H9 (cell line): ENCODE results near the gene TKFC. TPM values are rescaled to one million over a fixed set of nuclear protein-coding genes. Genes with fewer than 3 reads are reported as not detected.

Experiments
- DNase-seq: peaks from one replicate; pipeline ENCODE4 v3.0.0-alpha.2; 2017
- H2AFZ ChIP-seq: one replicate; pipeline ENCODE4 v1.6.1; 2013; ENCODE audit warnings: mild to moderate bottlenecking, low read length, control low read depth, moderate library complexity
- H2AK5ac ChIP-seq: 2 replicates; pipeline ENCODE4 v1.6.1; 2013; ENCODE audit warnings: low read length, control low read depth, mixed read lengths; ENCODE audit not compliant: insufficient read length
- H2BK120ac ChIP-seq: one replicate; pipeline ENCODE4 v1.6.1; 2013; ENCODE audit warnings: low read depth, mild to moderate bottlenecking, low read length, control low read depth, inconsistent platforms; ENCODE audit not compliant: poor library complexity, severe bottlenecking
- H2BK12ac ChIP-seq: 2 replicates; pipeline ENCODE4 v1.6.1; 2013; ENCODE audit warnings: low read length, control low read depth, mixed read lengths, low read depth; ENCODE audit not compliant: insufficient read length
- H2BK15ac ChIP-seq: 2 replicates; pipeline ENCODE4 v1.6.1; 2013; ENCODE audit warnings: low read depth, low read length, control low read depth
- H2BK20ac ChIP-seq: one replicate; pipeline ENCODE4 v1.6.1; 2013; ENCODE audit warnings: low read depth, mild to moderate bottlenecking, low read length, control low read depth, inconsistent platforms; ENCODE audit not compliant: poor library complexity, severe bottlenecking
- H2BK5ac ChIP-seq: 2 replicates; pipeline ENCODE4 v1.6.1; 2013; ENCODE audit warnings: low read length, control low read depth, mixed read lengths; ENCODE audit not compliant: insufficient read length
- H3K14ac ChIP-seq: 2 replicates; pipeline ENCODE4 v1.6.1; 2013; ENCODE audit warnings: low read length, control low read depth; ENCODE audit not compliant: insufficient read depth
- H3K18ac ChIP-seq: 2 replicates; pipeline ENCODE4 v1.6.1; 2013; ENCODE audit warnings: low read depth, mild to moderate bottlenecking, mixed read lengths, low read length, control low read depth; ENCODE audit not compliant: insufficient read length
- H3K23ac ChIP-seq: 2 replicates; pipeline ENCODE4 v1.6.1; 2013; ENCODE audit warnings: low read length, control low read depth, mixed read lengths, low read depth; ENCODE audit not compliant: insufficient read length
- H3K23me2 ChIP-seq: 2 replicates; pipeline ENCODE4 v1.6.1; 2013; ENCODE audit warnings: low read depth, mild to moderate bottlenecking, mixed read lengths, low read length, control low read depth; ENCODE audit not compliant: insufficient read length, poor library complexity, severe bottlenecking
- H3K27ac ChIP-seq: 2 replicates; pipeline ENCODE4 v1.5.1; 2013; ENCODE audit warnings: low read length, control low read depth, mixed read lengths, low read depth; ENCODE audit not compliant: insufficient read length
- H3K27me3 ChIP-seq: 2 replicates; pipeline ENCODE4 v1.6.1; 2013; ENCODE audit warnings: low read length, control low read depth, inconsistent platforms; ENCODE audit not compliant: insufficient read depth
- H3K4ac ChIP-seq: 2 replicates; pipeline ENCODE4 v1.6.1; 2013; ENCODE audit warnings: low read depth, mild to moderate bottlenecking, control low read depth, inconsistent platforms, low read length, moderate library complexity
- H3K4me1 ChIP-seq: 2 replicates; pipeline ENCODE4 v1.6.1; 2013; ENCODE audit warnings: low read length, control low read depth, inconsistent platforms; ENCODE audit not compliant: insufficient read depth
- H3K4me2 ChIP-seq: 2 replicates; pipeline ENCODE4 v1.6.1; 2013; ENCODE audit warnings: low read length, control low read depth, mixed read lengths; ENCODE audit not compliant: insufficient read length, insufficient read depth
- H3K56ac ChIP-seq: 2 replicates; pipeline ENCODE4 v1.6.1; 2013; ENCODE audit warnings: low read depth, mild to moderate bottlenecking, mixed read lengths, low read length, control low read depth; ENCODE audit not compliant: insufficient read length
- H3K79me1 ChIP-seq: 2 replicates; pipeline ENCODE4 v1.6.1; 2013; ENCODE audit warnings: low read depth, mild to moderate bottlenecking, moderate library complexity, low read length, control low read depth, inconsistent platforms; ENCODE audit not compliant: insufficient read depth, poor library complexity, severe bottlenecking
- H3K79me2 ChIP-seq: 2 replicates; pipeline ENCODE4 v1.6.1; 2013; ENCODE audit warnings: low read length, control low read depth, inconsistent platforms; ENCODE audit not compliant: insufficient read depth
- H3K9ac ChIP-seq: 2 replicates; pipeline ENCODE4 v1.6.1; 2013; ENCODE audit warnings: low read length, control low read depth, mixed read lengths; ENCODE audit not compliant: insufficient read length; ENCODE audit errors: extremely low read depth
- H3K9me3 ChIP-seq: one replicate; pipeline ENCODE4 v1.6.1; 2013; ENCODE audit warnings: low read depth, low read length, inconsistent platforms; ENCODE audit not compliant: control insufficient read depth
- H3T11ph ChIP-seq: one replicate; pipeline ENCODE4 v1.6.1; 2013; ENCODE audit warnings: mild to moderate bottlenecking, low read length, control low read depth, inconsistent platforms
- H4K20me1 ChIP-seq: one replicate; pipeline ENCODE4 v1.6.1; 2013; ENCODE audit not compliant: control insufficient read depth, insufficient read length, insufficient read depth
- H4K5ac ChIP-seq: 2 replicates; pipeline ENCODE4 v1.6.1; 2013; ENCODE audit warnings: low read depth, mild to moderate bottlenecking, mixed read lengths, low read length, control low read depth; ENCODE audit not compliant: insufficient read length
- H4K8ac ChIP-seq: replicated peaks from 2 replicates; pipeline ENCODE4 v1.6.1; 2013; ENCODE audit warnings: low read length, control low read depth, mixed read lengths, low read depth; ENCODE audit not compliant: insufficient read length
- H4K91ac ChIP-seq: 2 replicates; pipeline ENCODE4 v1.6.1; 2013; ENCODE audit warnings: low read depth, mild to moderate bottlenecking, moderate library complexity, mixed read lengths, low read length, control low read depth; ENCODE audit not compliant: insufficient read length
- H3K27ac Mint-ChIP-seq, 3 experiments: 2 replicates in 2 of 3; 3 replicates in 1 of 3; pipeline ENCODE4 v1.8.0; 2020 to 2021; ENCODE audit warnings: mixed read lengths in 3 of 3, mild to moderate bottlenecking in 1 of 3, moderate library complexity in 1 of 3
- H3K27me3 Mint-ChIP-seq: 2 replicates; pipeline ENCODE4 v1.8.0; 2021; ENCODE audit warnings: low read depth, mild to moderate bottlenecking, moderate library complexity, mixed read lengths
- H3K36me3 Mint-ChIP-seq, 3 experiments: 2 replicates in 2 of 3; 3 replicates in 1 of 3; pipeline ENCODE4 v1.8.0; 2020 to 2021; ENCODE audit warnings: low read depth in 3 of 3, mixed read lengths in 3 of 3; ENCODE audit not compliant: insufficient read depth in 1 of 3
- H3K4me1 Mint-ChIP-seq, 2 experiments: 2 replicates each; pipeline ENCODE4 v1.8.0; 2020; ENCODE audit warnings: mixed read lengths in 2 of 2
- H3K4me3 Mint-ChIP-seq, 2 experiments: 2 replicates in 1 of 2; 3 replicates in 1 of 2; pipeline ENCODE4 v1.8.0; 2020 to 2021; ENCODE audit warnings: mild to moderate bottlenecking in 2 of 2, mixed read lengths in 2 of 2, moderate library complexity in 1 of 2
- H3K9me3 Mint-ChIP-seq, 2 experiments: 2 replicates in 1 of 2; 3 replicates in 1 of 2; pipeline ENCODE4 v1.8.0; 2020; ENCODE audit warnings: mild to moderate bottlenecking in 2 of 2, mixed read lengths in 2 of 2, moderate library complexity in 1 of 2
- WGBS: extraction: QIAGEN DNeasy Blood & Tissue Kit; methylation state at CpG from one replicate; pipeline ENCODE4 v1.1.7; 2013; ENCODE audit warnings: missing lambda C conversion rate, low lambda C conversion rate, mixed read lengths; ENCODE audit not compliant: insufficient read length; ENCODE audit errors: extremely low coverage; 5-methylcytosine and 5-hydroxymethylcytosine counted together
- total RNA-seq: library from RNA; stranded (reverse); gene quantifications from 2 replicates; pipeline ENCODE4 v1.2.1, GENCODE V29; 2021
- TF ChIP-seq, protein P1 (sequence below): fragments of 200-600 bp; sonication (generic); conservative IDR thresholded peaks from 3 replicates; pipeline ENCODE4 v1.8.0; 2021; ENCODE audit warnings: antibody characterized with exemption, mild to moderate bottlenecking

TKFC gene
- total RNA-seq, 1 experiment from 2014 or later, result 59.0 TPM

DNA sequence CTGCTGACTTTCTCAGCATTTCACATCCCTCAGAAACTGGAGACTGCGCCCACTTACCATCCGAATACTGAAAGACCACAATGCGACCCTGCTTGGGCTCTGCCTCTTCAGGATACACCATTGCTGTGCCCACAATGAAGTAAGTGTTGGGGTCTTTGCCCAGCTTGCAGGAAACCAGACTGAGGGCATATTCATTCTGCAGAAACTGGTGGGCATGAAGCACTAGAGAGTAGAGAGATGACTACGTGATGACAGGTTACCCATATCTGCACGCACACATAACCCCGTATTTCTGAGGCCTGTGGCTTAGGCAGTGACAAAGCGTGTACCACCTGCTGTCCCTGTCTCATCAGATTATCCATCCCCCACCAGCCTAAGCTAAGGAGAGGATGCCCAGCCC, 23.3 kb upstream of the TKFC start:
- H2BK15ac ChIP-seq, result no peak overlapping the region
- no peak overlapping the region for H3K4me2 ChIP-seq
- peaks cover 31 to 35% (median 34%) of the 10 kb centered on the region in 3 experiments; a peak in 6 of 7 replicates for H3K36me3 Mint-ChIP-seq
- H4K5ac ChIP-seq, result no peak overlapping the region
- H3K79me1 ChIP-seq, result no peaks in the 10 kb centered on the region
- no peak overlapping the region for H4K8ac ChIP-seq
- H4K91ac ChIP-seq, result no peak overlapping the region
- H3K9ac ChIP-seq, result no peak overlapping the region
- no peak overlapping the region for H3K27ac ChIP-seq
- H3K14ac ChIP-seq, result no peak overlapping the region
- no peak overlapping the region for H2AK5ac ChIP-seq
- H3K18ac ChIP-seq, result no peak overlapping the region
- no peaks in the 10 kb centered on the region for H3K79me2 ChIP-seq
- no peak overlapping the region for H2AFZ ChIP-seq
- H3K9me3 Mint-ChIP-seq, result no peaks in the 10 kb centered on the region
- no peak overlapping the region for H3K4ac ChIP-seq
- TF ChIP-seq, protein P1, sequence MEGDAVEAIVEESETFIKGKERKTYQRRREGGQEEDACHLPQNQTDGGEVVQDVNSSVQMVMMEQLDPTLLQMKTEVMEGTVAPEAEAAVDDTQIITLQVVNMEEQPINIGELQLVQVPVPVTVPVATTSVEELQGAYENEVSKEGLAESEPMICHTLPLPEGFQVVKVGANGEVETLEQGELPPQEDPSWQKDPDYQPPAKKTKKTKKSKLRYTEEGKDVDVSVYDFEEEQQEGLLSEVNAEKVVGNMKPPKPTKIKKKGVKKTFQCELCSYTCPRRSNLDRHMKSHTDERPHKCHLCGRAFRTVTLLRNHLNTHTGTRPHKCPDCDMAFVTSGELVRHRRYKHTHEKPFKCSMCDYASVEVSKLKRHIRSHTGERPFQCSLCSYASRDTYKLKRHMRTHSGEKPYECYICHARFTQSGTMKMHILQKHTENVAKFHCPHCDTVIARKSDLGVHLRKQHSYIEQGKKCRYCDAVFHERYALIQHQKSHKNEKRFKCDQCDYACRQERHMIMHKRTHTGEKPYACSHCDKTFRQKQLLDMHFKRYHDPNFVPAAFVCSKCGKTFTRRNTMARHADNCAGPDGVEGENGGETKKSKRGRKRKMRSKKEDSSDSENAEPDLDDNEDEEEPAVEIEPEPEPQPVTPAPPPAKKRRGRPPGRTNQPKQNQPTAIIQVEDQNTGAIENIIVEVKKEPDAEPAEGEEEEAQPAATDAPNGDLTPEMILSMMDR, result no peak
- H3K4me1 ChIP-seq, result no peaks in the 10 kb centered on the region
- no peak overlapping the region for H3K56ac ChIP-seq
- H2BK5ac ChIP-seq, result no peak overlapping the region
- no peak overlapping the region for H2BK120ac ChIP-seq
- no peak overlapping the region for H3K4me3 Mint-ChIP-seq
- H3K27me3 ChIP-seq, result no peaks in the 10 kb centered on the region
- H3K4me1 Mint-ChIP-seq, result no peaks in the 10 kb centered on the region
- H3K9me3 ChIP-seq, result no peaks in the 10 kb centered on the region
- no CpG with 5 or more reads among the region's 7 CpGs for WGBS
- no peaks in the 10 kb centered on the region for H4K20me1 ChIP-seq
- H2BK20ac ChIP-seq, result no peak overlapping the region
- no peak for DNase-seq
- H3K27ac Mint-ChIP-seq, result no peak overlapping the region
- no peak overlapping the region for H3T11ph ChIP-seq
- H3K23ac ChIP-seq, result no peak overlapping the region
- H3K27me3 Mint-ChIP-seq, result no peaks in the 10 kb centered on the region
- H3K23me2 ChIP-seq, result no peaks in the 10 kb centered on the region
- no peak overlapping the region for H2BK12ac ChIP-seq
